IMR-90 (cell line): ENCODE data around the gene HLA-DQA1. TPM values are rescaled to one million over a fixed set of nuclear protein-coding genes. Genes with fewer than 3 reads are reported as not detected.

Source experiments
- ATAC-seq: fragments of 200-7000 bp; cut with Tn5 transposase; 2 replicates; pipeline ENCODE4 v1.9.1; 2020; ENCODE audit warnings: low read depth, mild to moderate bottlenecking, moderate library complexity
- BruUV-seq: library from RNA; stranded (reverse); fragments of 400-500 nt; replicated peaks from 2 replicates; lab custom pipeline; 2021; lab: Mats Ljungman, UMichigan
- CTCF ChIA-PET: fragments of 300-600 bp; formaldehyde crosslinking; extraction: SDS; loops from one replicate; lab custom pipeline; 2021; ENCODE audit warnings: antibody characterized with exemption; lab: Yijun Ruan, JAX
- POLR2A ChIA-PET: fragments of 300-600 bp; sonication (Branson Sonifier 250); formaldehyde crosslinking; loops from one replicate; lab custom pipeline; 2022; ENCODE audit warnings: antibody characterized with exemption; ENCODE audit not compliant: unreplicated experiment; lab: Charles Lee
- DNase-seq: peaks from one replicate; pipeline ENCODE4 v3.0.0; 2013
- H2AFZ ChIP-seq: replicated peaks from 2 replicates; pipeline ENCODE3; 2013; ENCODE audit warnings: low read length, mild to moderate bottlenecking; ENCODE audit not compliant: poor library complexity
- H2AK5ac ChIP-seq: 2 replicates; pipeline ENCODE4 v1.6.1; 2013; ENCODE audit warnings: low read depth, low read length, inconsistent platforms
- H2AK9ac ChIP-seq: replicated peaks from 2 replicates; pipeline ENCODE3; 2013; ENCODE audit warnings: mild to moderate bottlenecking, low read depth, low read length, moderate library complexity; ENCODE audit not compliant: poor library complexity
- H2BK120ac ChIP-seq: 2 replicates; pipeline ENCODE4 v1.6.1; 2013; ENCODE audit warnings: low read depth, low read length, inconsistent platforms
- H2BK15ac ChIP-seq: 3 replicates; pipeline ENCODE4 v1.6.1; 2013; ENCODE audit warnings: low read depth, low read length, inconsistent platforms
- H2BK20ac ChIP-seq: 2 replicates; pipeline ENCODE4 v1.6.1; 2013; ENCODE audit warnings: low read depth, mild to moderate bottlenecking, inconsistent platforms, low read length, moderate library complexity
- H2BK5ac ChIP-seq: 2 replicates; pipeline ENCODE4 v1.6.1; 2013; ENCODE audit warnings: mild to moderate bottlenecking, low read depth, low read length, inconsistent platforms; ENCODE audit not compliant: poor library complexity, severe bottlenecking
- H3K14ac ChIP-seq: replicated peaks from 2 replicates; pipeline ENCODE4 v1.6.1; 2013; ENCODE audit warnings: low read depth, low read length, inconsistent platforms
- H3K18ac ChIP-seq: 2 replicates; pipeline ENCODE4 v1.6.1; 2013; ENCODE audit warnings: low read depth, low read length, control low read depth
- H3K23ac ChIP-seq: 2 replicates; pipeline ENCODE4 v1.6.1; 2013; ENCODE audit warnings: low read depth, low read length, inconsistent platforms
- H3K27ac ChIP-seq: 2 replicates; pipeline ENCODE4 v1.5.1; 2013; ENCODE audit warnings: mild to moderate bottlenecking, control low read depth, low read length; ENCODE audit not compliant: insufficient read depth
- H3K27me3 ChIP-seq: 2 replicates; pipeline ENCODE4 v1.6.1; 2013; ENCODE audit warnings: low read length; ENCODE audit not compliant: control insufficient read depth, insufficient read depth
- H3K36me3 ChIP-seq: 2 replicates; pipeline ENCODE4 v1.6.1; 2013; ENCODE audit warnings: low read length, mixed read lengths; ENCODE audit not compliant: control insufficient read depth, insufficient read depth
- H3K4ac ChIP-seq: 2 replicates; pipeline ENCODE4 v1.6.1; 2013; ENCODE audit warnings: low read depth, low read length, inconsistent platforms
- H3K4me1 ChIP-seq: 2 replicates; pipeline ENCODE4 v1.6.1; 2013; ENCODE audit warnings: low read length, mixed read lengths; ENCODE audit not compliant: control insufficient read depth, insufficient read depth
- H3K4me2 ChIP-seq: 2 replicates; pipeline ENCODE4 v1.6.1; 2013; ENCODE audit warnings: low read depth, mild to moderate bottlenecking, control low read depth, low read length, moderate library complexity
- H3K4me3 ChIP-seq: 2 replicates; pipeline ENCODE4 v1.5.1; 2013; ENCODE audit warnings: low read depth, mild to moderate bottlenecking, control low read depth, low read length, moderate library complexity; ENCODE audit not compliant: insufficient read depth
- H3K56ac ChIP-seq: 2 replicates; pipeline ENCODE4 v1.6.1; 2013; ENCODE audit warnings: low read length, inconsistent platforms; ENCODE audit not compliant: insufficient read depth; ENCODE audit errors: extremely low read depth
- H3K79me1 ChIP-seq, 2 experiments: 2 replicates each; pipeline ENCODE4 v1.6.1; 2013; ENCODE audit warnings: low read length in 2 of 2, inconsistent platforms in 1 of 2, low read depth in 1 of 2
- H3K9ac ChIP-seq: 2 replicates; pipeline ENCODE4 v1.6.1; 2013; ENCODE audit warnings: low read depth, low read length, control low read depth
- H3K9me1 ChIP-seq: 2 replicates; pipeline ENCODE4 v1.6.1; 2013; ENCODE audit warnings: low read length, inconsistent platforms; ENCODE audit not compliant: insufficient read depth
- H3K9me3 ChIP-seq: 2 replicates; pipeline ENCODE4 v1.6.1; 2013; ENCODE audit warnings: low read length; ENCODE audit not compliant: control insufficient read depth, insufficient read depth
- H4K20me1 ChIP-seq: 2 replicates; pipeline ENCODE4 v1.6.1; 2013; ENCODE audit warnings: low read length, inconsistent platforms; ENCODE audit not compliant: insufficient read depth
- H4K5ac ChIP-seq: 2 replicates; pipeline ENCODE4 v1.6.1; 2013; ENCODE audit warnings: mild to moderate bottlenecking, low read depth, low read length, control low read depth
- H4K8ac ChIP-seq, 2 experiments: 2 replicates each; pipeline ENCODE4 v1.6.1; 2013; ENCODE audit warnings: low read depth in 2 of 2, low read length in 2 of 2, control low read depth in 1 of 2, inconsistent platforms in 1 of 2
- H4K91ac ChIP-seq: 2 replicates; pipeline ENCODE4 v1.6.1; 2013; ENCODE audit warnings: low read depth, low read length, inconsistent platforms; ENCODE audit not compliant: insufficient read depth
- BHLHE40 ChIP-seq: fragments of 150-350 bp; IDR thresholded peaks from 2 replicates; pipeline ENCODE4 v1.6.1; 2016; ENCODE audit warnings: mild to moderate bottlenecking, low read depth, low read length
- CEBPB ChIP-seq: IDR thresholded peaks from 2 replicates; pipeline ENCODE4 v1.6.1; 2012; ENCODE audit warnings: low read depth, low read length, improper control_type of control experiment
- CHD1 ChIP-seq: IDR thresholded peaks from 2 replicates; pipeline ENCODE4 v1.6.1; 2012; ENCODE audit warnings: low read depth, low read length, improper control_type of control experiment
- FOS ChIP-seq: fragments of 150-350 bp; IDR thresholded peaks from 2 replicates; pipeline ENCODE4 v1.6.1; 2016; ENCODE audit warnings: low read depth, low read length
- MAFK ChIP-seq: IDR thresholded peaks from 2 replicates; pipeline ENCODE4 v1.6.1; 2012; ENCODE audit warnings: low read depth, low read length, improper control_type of control experiment
- MXI1 ChIP-seq: IDR thresholded peaks from 2 replicates; pipeline ENCODE4 v1.6.1; 2012; ENCODE audit warnings: low read depth, mild to moderate bottlenecking, low read length, moderate library complexity, borderline replicate concordance
- NFE2L2 ChIP-seq: fragments of 150-350 bp; IDR thresholded peaks from 2 replicates; pipeline ENCODE4 v1.6.1; 2016; ENCODE audit warnings: low read depth, mild to moderate bottlenecking, low read length
- SMC3 ChIP-seq: fragments of 150-350 bp; IDR thresholded peaks from 2 replicates; pipeline ENCODE4 v1.6.1; 2016; ENCODE audit warnings: low read depth, mild to moderate bottlenecking, antibody characterized with exemption, low read length, moderate library complexity
- WGBS, 2 experiments: methylation state at CpG; one replicate each; pipeline versions ENCODE4 v1.1.5 to v1.1.7; 2013; ENCODE audit warnings: missing lambda C conversion rate in 2 of 2; ENCODE audit not compliant: insufficient read length in 1 of 2; ENCODE audit errors: extremely low coverage in 2 of 2; 5-methylcytosine and 5-hydroxymethylcytosine counted together
- dilution Hi-C: fragments of 300-500 bp; cut with HindIII; formaldehyde crosslinking; loops from one replicate; pipeline ENCODE4 v1.14.3; 2018; ENCODE audit warnings: low sequenced_read_pairs; ENCODE audit not compliant: unreplicated experiment
- in situ Hi-C: fragments of 300-500 bp; cut with MboI; formaldehyde crosslinking; loops from 3 replicates; pipeline ENCODE4 v1.14.3; 2019; ENCODE audit warnings: low sequenced_read_pairs, inconsistent platforms, mixed read lengths
- intact Hi-C: fragments of 100-400 bp; cut with micrococcal nuclease; formaldehyde crosslinking; loops from 2 replicates; pipeline ENCODE4 v1.10.0; 2022
- polyA plus RNA-seq, 3 experiments: library from polyadenylated mRNA; depleted of rRNA; stranded (reverse); fragments of >200 nt; gene quantifications; 2 replicates each; pipeline ENCODE4 v1.2.3, GENCODE V29; 2012; ENCODE audit warnings: low replicate concordance in 1 of 3
- total RNA-seq: library from RNA; depleted of rRNA; stranded (reverse); fragments of >200 nt; gene quantifications from 2 replicates; pipeline ENCODE4 v1.2.3, GENCODE V29; 2012
- TF ChIP-seq, protein P1 (sequence below): fragments of 150-350 bp; IDR thresholded peaks from 2 replicates; pipeline ENCODE4 v1.6.1; 2017; ENCODE audit warnings: mild to moderate bottlenecking, antibody characterized with exemption, low read length, low read depth

HLA-DQA1 gene
- total and polyA plus RNA-seq, 2 of the 4 experiments (the other 2 are of a cell fraction), result not detected

DNA sequence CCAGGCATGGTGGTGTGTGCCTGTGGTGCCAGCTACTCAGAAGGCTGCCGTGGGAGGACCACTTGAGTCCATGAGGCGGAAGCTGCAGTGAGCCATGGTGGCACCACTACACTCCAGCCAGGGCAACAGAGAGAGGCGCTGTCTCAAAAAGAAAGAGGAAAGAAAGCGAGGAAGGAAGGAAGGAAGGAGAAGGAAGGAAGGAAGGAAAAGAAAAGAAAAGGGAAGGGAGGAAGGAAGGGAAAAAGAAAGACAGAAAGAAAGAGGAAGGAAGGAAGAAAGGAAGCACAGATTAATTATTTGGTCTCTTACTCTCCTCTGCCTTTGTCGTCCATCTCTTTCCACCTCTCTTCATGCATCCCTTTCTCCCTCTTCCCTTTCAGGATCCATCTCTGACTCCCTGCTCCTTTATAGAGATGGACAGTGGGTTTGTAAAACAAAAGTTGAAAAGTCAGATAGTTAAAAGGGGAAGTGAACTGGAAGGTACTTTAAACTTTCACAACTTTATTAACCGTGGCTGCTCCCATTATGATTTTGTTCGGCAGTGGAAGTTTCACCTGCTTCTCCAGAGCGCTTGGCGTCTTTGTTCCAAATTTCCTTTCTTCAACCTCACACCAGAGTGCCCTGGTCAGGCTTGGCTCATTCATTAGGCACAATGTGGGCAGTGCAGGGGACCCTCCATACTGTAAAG is 1.5 kb downstream of the HLA-DQA1 start:
- Histone ChIP-seq H3K9me1 (no peaks in the 10 kb centered on the region), H2AK5ac (no peak overlapping the region), H3K27ac (no peak overlapping the region), H2BK20ac (no peak overlapping the region), H3K9me3 (no peaks in the 10 kb centered on the region), H3K9ac (no peak overlapping the region), H3K56ac (no peak overlapping the region), H4K5ac (no peak overlapping the region), H2BK5ac (no peak overlapping the region), H4K91ac (no peak overlapping the region), H3K18ac (no peak overlapping the region), H3K36me3 (no peaks in the 10 kb centered on the region), H3K4me1 (no peaks in the 10 kb centered on the region), H4K20me1 (no peaks in the 10 kb centered on the region), H3K4ac (no peak overlapping the region), H3K79me1 (no peaks in the 10 kb centered on the region), H2BK120ac (no peak overlapping the region), H3K4me3 (no peak overlapping the region), H3K23ac (no peak overlapping the region), H2AK9ac (no peak overlapping the region), H4K8ac (no peak overlapping the region), H3K14ac (no peak overlapping the region), H2AFZ (no peak overlapping the region), H2BK15ac (no peak overlapping the region), H3K27me3 (no peaks in the 10 kb centered on the region), H3K4me2 (no peak overlapping the region)
- intact Hi-C loops, result loop anchor here (2.0 kb wide), 1 partner anchor 104 kb away; no protein-coding TSS in a partner anchor
- in situ Hi-C loops, result loop anchor here (5.0 kb wide), 1 partner anchor 104 kb away; the partner anchor contains the start of gene HLA-DQA2
- dilution Hi-C loops, result no loop called here
- ATAC-seq, result no peak
- no TSS peak for BruUV-seq
- TF ChIP-seq FOS (no peak), BHLHE40 (no peak), MAFK (no peak), CEBPB (no peak), SMC3 (no peak), CHD1 (no peak), NFE2L2 (no peak), MXI1 (no peak)
- TF ChIP-seq, protein P1, sequence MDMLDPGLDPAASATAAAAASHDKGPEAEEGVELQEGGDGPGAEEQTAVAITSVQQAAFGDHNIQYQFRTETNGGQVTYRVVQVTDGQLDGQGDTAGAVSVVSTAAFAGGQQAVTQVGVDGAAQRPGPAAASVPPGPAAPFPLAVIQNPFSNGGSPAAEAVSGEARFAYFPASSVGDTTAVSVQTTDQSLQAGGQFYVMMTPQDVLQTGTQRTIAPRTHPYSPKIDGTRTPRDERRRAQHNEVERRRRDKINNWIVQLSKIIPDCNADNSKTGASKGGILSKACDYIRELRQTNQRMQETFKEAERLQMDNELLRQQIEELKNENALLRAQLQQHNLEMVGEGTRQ, result no peak
- CTCF ChIA-PET, result no interaction called here
- POLR2A ChIA-PET, result no interaction called here
- DNase-seq, result no peak
- no CpG with 5 or more reads among the region's 9 CpGs for WGBS, 2 experiments
